CD4-positive, alpha-beta memory T cell (primary cell): ENCODE results near the gene ZNF516. TPM values are rescaled to one million over a fixed set of nuclear protein-coding genes. Genes with fewer than 3 reads are reported as not detected.
A peak's percentile ranks its signal among the peaks of the same experiment; 100 is the strongest.

Experiments used
- CTCF ChIA-PET: fragments of 350-600 bp; sonication (Branson Sonifier 250); formaldehyde crosslinking; loops from one replicate; lab custom pipeline; 2021; ENCODE audit warnings: inconsistent platforms; ENCODE audit not compliant: partially characterized antibody; lab: Charles Lee
- POLR2A ChIA-PET: fragments of 350-600 bp; sonication (Branson Sonifier 250); formaldehyde crosslinking; loops from one replicate; lab custom pipeline; 2021; ENCODE audit not compliant: partially characterized antibody; lab: Charles Lee
- DNase-seq, 5 donors: peaks; one replicate each; pipeline versions ENCODE4 v3.0.0 to v3.0.0-alpha.2; 2020 to 2022; ENCODE audit warnings: mixed read lengths in 1 of 5
- H3K27ac ChIP-seq: one replicate; pipeline ENCODE4 v1.7.0; 2013; ENCODE audit warnings: low read depth, low read length
- H3K27me3 ChIP-seq: 2 replicates; pipeline ENCODE4 v1.7.0; 2013; ENCODE audit warnings: mild to moderate bottlenecking, low read length, moderate library complexity; ENCODE audit not compliant: insufficient read depth
- H3K36me3 ChIP-seq: 2 replicates; pipeline ENCODE4 v1.7.0; 2013; ENCODE audit warnings: mild to moderate bottlenecking, low read length, moderate library complexity; ENCODE audit not compliant: insufficient read depth
- H3K4me1 ChIP-seq: 2 replicates; pipeline ENCODE4 v1.7.0; 2013; ENCODE audit warnings: mild to moderate bottlenecking, low read length, moderate library complexity; ENCODE audit not compliant: insufficient read depth
- H3K4me3 ChIP-seq, 2 donors: one replicate each; pipeline ENCODE4 v1.7.0; 2013; ENCODE audit warnings: low read length in 2 of 2, mild to moderate bottlenecking in 1 of 2
- H3K9me3 ChIP-seq, 2 donors: one replicate each; pipeline ENCODE4 v1.7.0; 2013; ENCODE audit warnings: low read length in 2 of 2, control low read depth in 1 of 2; ENCODE audit not compliant: control insufficient read depth in 1 of 2
- H3K27ac Mint-ChIP-seq, 7 donors: one replicate each; pipeline ENCODE4 v1.8.0; 2020 to 2021; ENCODE audit warnings: mixed read lengths in 7 of 7, mild to moderate bottlenecking in 6 of 7, inconsistent platforms in 3 of 7, moderate library complexity in 3 of 7
- H3K27me3 Mint-ChIP-seq, 2 donors: one replicate each; pipeline ENCODE4 v1.8.0; 2020 to 2021; ENCODE audit warnings: mixed read lengths in 2 of 2
- H3K36me3 Mint-ChIP-seq, 2 donors: one replicate each; pipeline ENCODE4 v1.8.0; 2020 to 2021; ENCODE audit warnings: mixed read lengths in 2 of 2, inconsistent platforms in 1 of 2, mild to moderate bottlenecking in 1 of 2
- H3K4me1 Mint-ChIP-seq, 4 donors: one replicate each; pipeline ENCODE4 v1.8.0; 2020 to 2021; ENCODE audit warnings: mixed read lengths in 4 of 4, mild to moderate bottlenecking in 1 of 4
- H3K4me3 Mint-ChIP-seq, 8 donors: one replicate each; pipeline ENCODE4 v1.8.0; 2020 to 2021; ENCODE audit warnings: mixed read lengths in 8 of 8, mild to moderate bottlenecking in 7 of 8, moderate library complexity in 6 of 8, inconsistent platforms in 3 of 8
- H3K9me3 Mint-ChIP-seq, 8 donors: one replicate each; pipeline ENCODE4 v1.8.0; 2020 to 2021; ENCODE audit warnings: mixed read lengths in 8 of 8, mild to moderate bottlenecking in 5 of 8, inconsistent platforms in 3 of 8, moderate library complexity in 1 of 8
- intact Hi-C: fragments of 100-400 bp; cut with micrococcal nuclease; formaldehyde crosslinking; loops from one replicate; pipeline ENCODE4 v1.15.1; 2023
- polyA plus RNA-seq, 2 donors: library from polyadenylated mRNA; unstranded; fragments of 300-500 nt; fragmentation: Illumina TruSeq; gene quantifications; one replicate each; pipeline ENCODE4 v1.2.3, GENCODE V29; 2021
- total RNA-seq, 2 experiments: library from RNA; stranded (reverse); gene quantifications; one replicate each; pipeline ENCODE4 v1.2.3, GENCODE V29; 2021

ZNF516 gene
- total and polyA plus RNA-seq, 4 experiments from 2014 or later, result 0.25 to 9.9 (median 4.9) TPM

DNA sequence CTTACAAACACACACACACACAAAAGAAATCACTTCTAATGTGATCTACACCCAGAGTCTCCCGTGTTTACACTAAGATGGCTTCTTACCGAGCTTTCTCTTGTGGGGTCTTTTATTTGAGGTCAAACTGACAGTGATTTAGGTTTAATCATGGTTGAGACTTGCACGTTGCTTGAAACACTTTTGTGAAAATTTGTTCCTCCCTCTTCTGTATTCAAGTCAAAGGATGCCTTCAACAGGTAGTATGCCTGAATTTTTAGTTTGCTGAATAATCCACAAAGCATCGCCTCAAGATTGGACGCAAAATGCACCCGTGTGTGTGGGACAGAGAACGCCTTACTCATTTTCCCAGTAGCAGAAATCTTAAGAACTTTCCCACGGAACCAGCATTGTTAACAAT lies 4.0 kb upstream of the ZNF516 start:
- Mint-ChIP-seq H3K36me3 (peaks cover 0 to 1% of the 10 kb centered on the region in 2 donors), H3K4me3 (no peak overlapping the region), H3K27ac (no peak overlapping the region), H3K27me3 (peaks cover 23 to 30% of the 10 kb centered on the region in 2 donors), H3K9me3 (peaks cover 0 to 4% (median 0%) of the 10 kb centered on the region in 8 donors), H3K4me1 (peaks cover 3 to 18% (median 9%) of the 10 kb centered on the region in 4 donors)
- POLR2A ChIA-PET, result no interaction called here
- H3K4me1 ChIP-seq, result peaks cover 6% of the 10 kb centered on the region
- intact Hi-C loops, result loop anchor here (5.0 kb wide), 1 partner anchor 47 kb away; no protein-coding TSS in a partner anchor
- no peaks in the 10 kb centered on the region for H3K9me3 ChIP-seq
- DNase-seq, result no peak
- H3K27me3 ChIP-seq, result peaks cover 5% of the 10 kb centered on the region
- CTCF ChIA-PET, result no interaction called here
- no peak overlapping the region for H3K4me3 ChIP-seq
- H3K27ac ChIP-seq, result no peak overlapping the region
- H3K36me3 ChIP-seq, result no peaks in the 10 kb centered on the region

GRCh38 chr18:76498064-76498463 lies 3.0 kb upstream of the ZNF516 start:
- peaks cover 0 to 1% of the 10 kb centered on the region in 2 donors for H3K36me3 Mint-ChIP-seq
- intact Hi-C loops, result loop anchor here (5.0 kb wide), 1 partner anchor 46 kb away; no protein-coding TSS in a partner anchor
- no peak for DNase-seq
- peaks cover 31 to 38% of the 10 kb centered on the region in 2 donors for H3K27me3 Mint-ChIP-seq
- H3K9me3 Mint-ChIP-seq, result peaks cover 0 to 4% (median 0%) of the 10 kb centered on the region in 8 donors
- Histone ChIP-seq H3K4me1 (peaks cover 14% of the 10 kb centered on the region), H3K27me3 (peaks cover 12% of the 10 kb centered on the region), H3K4me3 (no peak overlapping the region), H3K36me3 (no peaks in the 10 kb centered on the region), H3K9me3 (no peaks in the 10 kb centered on the region), H3K27ac (no peak overlapping the region)
- H3K4me1 Mint-ChIP-seq, result peaks cover 10 to 27% (median 16%) of the 10 kb centered on the region in 4 donors
- ChIA-PET CTCF (no interaction called here), POLR2A (no interaction called here)
- H3K4me3 Mint-ChIP-seq, result no peak overlapping the region
- H3K27ac Mint-ChIP-seq, result no peak overlapping the region

DNA sequence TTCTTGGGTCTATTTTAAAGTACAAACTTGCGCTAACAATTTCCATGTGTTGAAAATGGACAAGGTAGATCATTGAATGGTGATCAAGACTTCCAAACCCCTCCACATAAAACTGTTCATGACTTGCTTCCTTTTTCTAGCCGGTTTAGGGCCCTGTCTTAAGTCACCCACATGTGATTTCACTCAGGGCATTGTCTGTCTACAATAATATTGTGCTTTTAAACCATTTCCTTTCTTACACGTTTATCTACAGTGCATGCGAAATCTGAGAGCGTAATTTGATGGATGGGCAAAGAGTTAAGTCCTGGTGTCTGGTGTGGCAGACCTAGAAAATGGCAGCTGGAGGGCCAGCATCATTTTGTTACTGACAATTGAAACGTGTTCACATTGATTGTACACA lies 2.0 kb upstream of the ZNF516 start:
- peaks cover 0 to 4% (median 0%) of the 10 kb centered on the region in 8 donors for H3K9me3 Mint-ChIP-seq
- ChIA-PET CTCF (no interaction called here), POLR2A (no interaction called here)
- peaks cover 17% of the 10 kb centered on the region for H3K4me1 ChIP-seq
- no peak overlapping the region for H3K4me3 ChIP-seq
- H3K27me3 ChIP-seq, result peaks cover 12% of the 10 kb centered on the region
- DNase-seq, result no peak
- H3K4me1 Mint-ChIP-seq, result peaks cover 12 to 34% (median 23%) of the 10 kb centered on the region in 4 donors
- H3K36me3 ChIP-seq, result no peaks in the 10 kb centered on the region
- peak overlapping the region in 6 of 8 donors; percentile 11 to 56 (median 21) for H3K4me3 Mint-ChIP-seq
- H3K27me3 Mint-ChIP-seq, result peaks cover 37 to 46% of the 10 kb centered on the region in 2 donors
- intact Hi-C loops, result loop anchor here (5.0 kb wide), 1 partner anchor 45 kb away; no protein-coding TSS in a partner anchor
- H3K9me3 ChIP-seq, result no peaks in the 10 kb centered on the region
- H3K36me3 Mint-ChIP-seq, result peaks cover 0 to 8% of the 10 kb centered on the region in 2 donors
- no peak overlapping the region for H3K27ac Mint-ChIP-seq
- H3K27ac ChIP-seq, result no peak overlapping the region

GRCh38 chr18:76496194-76496890 lies 1.3 kb upstream of the ZNF516 start:
- Mint-ChIP-seq H3K4me3 (peak overlapping the region; percentile 76 to 90 (median 84)), H3K4me1 (peaks cover 12 to 38% (median 24%) of the 10 kb centered on the region in 4 donors), H3K27ac (peak overlapping the region in 4 of 7 donors; percentile 72 to 90 (median 79)), H3K36me3 (peaks cover 0 to 8% of the 10 kb centered on the region in 2 donors), H3K9me3 (peaks cover 0 to 4% (median 0%) of the 10 kb centered on the region in 8 donors), H3K27me3 (peaks cover 36 to 47% of the 10 kb centered on the region in 2 donors)
- Histone ChIP-seq H3K9me3 (no peaks in the 10 kb centered on the region), H3K36me3 (no peaks in the 10 kb centered on the region), H3K27ac (no peak overlapping the region), H3K27me3 (peaks cover 12% of the 10 kb centered on the region), H3K4me1 (peaks cover 21% of the 10 kb centered on the region), H3K4me3 (no peak overlapping the region)
- intact Hi-C loops, result loop anchor here (5.0 kb wide), 1 partner anchor 44 kb away; no protein-coding TSS in a partner anchor
- ChIA-PET POLR2A (no interaction called here), CTCF (no interaction called here)
- peak; percentile 5 to 49 (median 25) for DNase-seq

DNA sequence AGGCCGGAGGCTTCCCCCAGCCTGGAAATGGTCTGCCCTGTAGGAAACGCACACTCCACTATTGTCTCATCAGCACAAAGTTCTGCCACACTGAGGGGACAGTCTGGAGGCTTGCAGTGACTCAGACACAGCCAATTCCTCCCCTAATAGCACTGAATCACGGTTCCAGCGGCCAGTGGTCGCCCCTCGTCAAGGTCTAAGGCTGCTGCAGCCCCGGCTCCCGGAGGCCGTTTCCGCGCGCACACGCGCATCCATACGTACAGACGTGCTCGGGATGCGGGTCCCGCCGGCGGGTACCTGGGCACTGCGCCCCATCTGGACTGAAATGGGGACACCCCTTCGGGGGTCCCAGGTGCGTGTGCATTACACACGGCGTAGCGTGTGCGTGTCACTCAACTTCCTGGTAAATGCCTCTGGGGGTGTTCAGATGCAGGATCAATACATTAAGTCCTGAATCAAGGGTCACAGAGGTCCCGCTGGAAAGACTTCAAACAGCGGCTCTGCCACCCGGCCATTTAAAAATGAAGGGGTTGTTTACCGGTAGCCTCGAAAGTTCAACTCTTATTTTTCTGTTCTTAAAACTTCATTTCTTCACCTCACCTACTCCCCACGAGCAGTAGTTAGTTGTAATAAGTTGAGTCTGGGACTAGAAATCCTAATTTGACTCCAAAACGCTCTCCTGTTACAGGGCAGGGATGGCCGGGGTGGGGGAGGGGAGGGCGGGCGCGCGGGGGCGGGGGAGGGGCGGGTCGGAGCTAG lies 572 bp upstream of the ZNF516 start:
- Histone ChIP-seq H3K36me3 (no peaks in the 10 kb centered on the region), H3K27ac (no peak overlapping the region), H3K4me1 (peaks cover 23% of the 10 kb centered on the region), H3K27me3 (peaks cover 13% of the 10 kb centered on the region), H3K4me3 (peak overlapping the region in 1 of 2 donors; percentile 41), H3K9me3 (no peaks in the 10 kb centered on the region)
- H3K27me3 Mint-ChIP-seq, result peaks cover 39 to 50% of the 10 kb centered on the region in 2 donors
- H3K4me3 Mint-ChIP-seq, result peak overlapping the region; percentile 74 to 87 (median 82)
- ChIA-PET POLR2A (no interaction called here), CTCF (no interaction called here)
- H3K9me3 Mint-ChIP-seq, result peaks cover 0 to 4% (median 0%) of the 10 kb centered on the region in 8 donors
- peak overlapping the region in 5 of 7 donors; percentile 13 to 84 (median 62) for H3K27ac Mint-ChIP-seq
- intact Hi-C loops, result loop anchor here (5.0 kb wide), 1 partner anchor 43 kb away; no protein-coding TSS in a partner anchor
- peak in 3 of 5 donors; percentile 2 to 27 (median 17) for DNase-seq
- H3K4me1 Mint-ChIP-seq, result peaks cover 15 to 41% (median 28%) of the 10 kb centered on the region in 4 donors
- H3K36me3 Mint-ChIP-seq, result peaks cover 0 to 8% of the 10 kb centered on the region in 2 donors

- H3K36me3 ChIP-seq, result no peaks in the 10 kb centered on the region
- H3K36me3 Mint-ChIP-seq, result peaks cover 0 to 8% of the 10 kb centered on the region in 2 donors
- ChIA-PET CTCF (no interaction called here), POLR2A (no interaction called here)
- DNase-seq, result peak in 2 of 5 donors; percentile 6 to 20
- H3K9me3 Mint-ChIP-seq, result peaks cover 0 to 4% (median 0%) of the 10 kb centered on the region in 8 donors
- peaks cover 49 to 55% of the 10 kb centered on the region in 2 donors for H3K27me3 Mint-ChIP-seq
- intact Hi-C loops, result loop anchor here (5.0 kb wide), 3 partner anchors 42 to 328 kb away; partner anchors contain the start of gene ZNF236
- no peak overlapping the region for H3K27ac ChIP-seq
- peaks cover 25% of the 10 kb centered on the region for H3K27me3 ChIP-seq
- H3K9me3 ChIP-seq, result no peaks in the 10 kb centered on the region
- peak overlapping the region in 6 of 7 donors; percentile 27 to 90 (median 76) for H3K27ac Mint-ChIP-seq
- H3K4me3 ChIP-seq, result peak overlapping the region in 1 of 2 donors; percentile 75
- H3K4me1 Mint-ChIP-seq, result peaks cover 18 to 51% (median 36%) of the 10 kb centered on the region in 4 donors
- H3K4me1 ChIP-seq, result peaks cover 34% of the 10 kb centered on the region
- H3K4me3 Mint-ChIP-seq, result peak overlapping the region; percentile 81 to 93 (median 89)
Observed at GRCh38 chr18:76494231-76495005, 624 bp downstream of the ZNF516 start.
